ENCODE data around the gene PRKG1.
"Not testable (repeated sequence)": the region's sequence is repeated elsewhere in the genome, so short reads cannot be mapped to it uniquely, and the experiment has no call there.

The PRKG1 gene

DNA sequence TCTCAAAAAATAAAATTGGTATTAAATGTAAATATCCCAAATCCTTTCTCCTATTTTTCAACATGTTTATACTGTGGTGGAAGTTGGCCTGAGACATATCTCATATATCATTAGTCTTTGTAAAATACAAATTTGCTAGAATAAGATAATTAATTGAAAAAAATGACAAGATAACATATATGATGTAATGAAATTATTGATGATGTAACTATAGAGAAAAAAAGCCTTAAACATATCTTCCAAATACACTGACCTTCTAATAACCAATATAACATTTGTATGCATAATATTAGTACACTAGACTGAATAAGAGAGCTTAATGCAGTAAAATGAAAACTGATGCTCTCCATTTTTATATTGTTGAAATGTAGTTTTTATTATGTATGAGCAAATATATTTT is 104.3 kb downstream of the PRKG1 start:
- no peak for DNase-seq

DNA sequence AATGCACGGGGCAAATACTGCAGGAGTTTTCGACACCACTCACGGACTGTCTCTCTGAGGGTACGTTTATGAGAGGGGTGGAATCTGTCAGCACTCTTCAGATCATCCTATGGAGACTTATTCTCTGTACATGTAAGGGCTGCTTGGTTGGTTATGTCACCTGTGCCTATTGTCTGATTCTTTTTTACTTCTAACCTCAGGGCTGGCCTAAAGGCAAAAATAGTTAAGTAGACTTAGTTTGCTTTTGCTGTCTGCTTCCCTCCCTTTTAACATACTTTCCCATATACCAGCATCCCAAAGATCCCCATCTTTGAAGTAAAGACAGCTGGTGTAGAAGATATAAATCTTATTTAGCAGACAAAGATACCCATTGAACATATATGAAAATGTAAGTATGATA is 105.9 kb downstream of the PRKG1 start:
- no peak for DNase-seq

- DNase-seq: no peak
These were observed 109.5 kb downstream of the PRKG1 start for GRCh38 chr10:51183783-51184182.

- no peak for DNase-seq
These were observed 112.1 kb downstream of the PRKG1 start for GRCh38 chr10:51186361-51186760.

DNA sequence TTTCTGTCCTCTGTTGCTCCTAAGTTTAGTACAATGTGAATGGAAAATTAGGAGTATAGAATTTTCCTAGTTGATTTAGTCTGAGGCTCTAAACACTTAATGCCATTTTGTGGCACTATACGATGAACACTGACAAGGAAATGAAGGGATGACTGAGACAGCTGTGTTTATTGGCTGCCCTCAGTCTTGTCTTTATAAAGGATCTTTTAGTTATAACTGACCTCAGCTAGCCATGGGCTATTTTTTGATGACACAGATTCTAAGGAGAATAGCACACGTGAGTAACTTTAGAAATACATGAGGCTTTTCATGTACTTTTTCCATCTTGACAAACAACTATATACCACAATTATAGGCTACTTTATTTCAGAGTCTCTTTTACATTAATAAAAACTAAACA is 113.7 kb downstream of the PRKG1 start:
- DNase-seq: no peak

- no peak for DNase-seq
These were observed 114.6 kb downstream of the PRKG1 start for GRCh38 chr10:51188866-51189265.

- no peak for DNase-seq
These were observed 122.4 kb downstream of the PRKG1 start for GRCh38 chr10:51196508-51197175.

DNA sequence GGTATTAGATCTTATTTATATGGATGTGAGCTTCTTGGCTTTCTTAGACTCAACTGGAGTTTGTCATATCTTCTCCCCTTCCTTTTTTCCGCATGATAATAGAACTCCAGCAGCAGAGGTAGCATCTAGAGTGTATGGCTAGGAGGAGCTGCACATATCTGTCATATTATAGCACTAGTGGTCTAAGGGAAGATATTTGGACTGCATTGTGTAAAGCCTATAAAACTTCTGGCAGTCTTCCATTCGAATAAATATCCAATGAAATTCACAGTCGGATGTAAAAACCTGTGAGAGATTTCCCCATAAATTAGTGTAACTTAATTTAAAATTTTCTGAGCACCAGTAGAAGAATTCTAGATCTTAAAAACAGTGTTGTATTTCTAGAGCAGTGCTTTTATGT is 123.9 kb downstream of the PRKG1 start:
- DNase-seq: no peak

GRCh38 chr10:51201947-51202346 is 127.7 kb downstream of the PRKG1 start:
- DNase-seq: no peak

DNA sequence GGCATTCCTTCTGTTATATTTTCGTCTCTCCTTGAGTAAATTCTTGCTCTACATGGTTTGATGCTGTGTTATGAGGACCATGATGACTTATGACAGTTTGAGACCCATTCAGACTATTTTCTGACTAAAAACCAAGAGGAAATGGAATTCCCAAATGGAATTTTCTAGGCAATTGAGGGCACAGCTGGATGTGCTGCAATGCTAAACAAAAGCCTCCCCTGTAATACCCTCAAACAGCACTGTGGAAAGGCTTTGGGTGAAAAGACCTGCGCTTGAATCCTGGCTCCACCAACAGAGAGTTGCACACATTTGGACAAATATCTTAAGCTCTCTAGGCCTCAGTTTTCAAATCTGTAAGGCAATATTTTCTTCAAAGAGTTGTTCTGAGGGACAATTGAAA is 129.1 kb downstream of the PRKG1 start:
- no peak for DNase-seq

- DNase-seq: no peak
These were observed 129.8 kb downstream of the PRKG1 start for GRCh38 chr10:51204066-51204465.

GRCh38 chr10:51204701-51205100 is 130.4 kb downstream of the PRKG1 start:
- DNase-seq: no peak

DNA sequence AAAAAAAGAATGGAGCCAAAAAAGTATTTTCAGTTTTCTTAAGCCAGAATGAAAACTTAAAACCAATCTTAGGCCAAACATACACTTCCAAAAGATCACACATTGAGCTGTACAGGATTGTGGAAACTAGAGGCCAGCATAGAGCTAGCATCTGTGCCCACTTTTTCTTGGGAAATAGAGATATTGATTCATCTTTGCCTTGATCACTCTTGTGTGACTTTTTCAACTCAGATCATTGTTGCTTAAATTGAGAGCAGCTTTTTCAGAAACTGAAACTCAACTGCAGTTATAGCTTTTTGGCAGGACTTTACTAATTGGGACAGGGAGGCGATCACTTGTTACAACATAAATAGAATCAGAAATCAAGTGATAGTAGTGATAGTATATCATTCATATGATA is 132.2 kb downstream of the PRKG1 start:
- no peak for DNase-seq

GRCh38 chr10:51212937-51213336 is 138.7 kb downstream of the PRKG1 start:
- not testable (repeated sequence) for DNase-seq

DNA sequence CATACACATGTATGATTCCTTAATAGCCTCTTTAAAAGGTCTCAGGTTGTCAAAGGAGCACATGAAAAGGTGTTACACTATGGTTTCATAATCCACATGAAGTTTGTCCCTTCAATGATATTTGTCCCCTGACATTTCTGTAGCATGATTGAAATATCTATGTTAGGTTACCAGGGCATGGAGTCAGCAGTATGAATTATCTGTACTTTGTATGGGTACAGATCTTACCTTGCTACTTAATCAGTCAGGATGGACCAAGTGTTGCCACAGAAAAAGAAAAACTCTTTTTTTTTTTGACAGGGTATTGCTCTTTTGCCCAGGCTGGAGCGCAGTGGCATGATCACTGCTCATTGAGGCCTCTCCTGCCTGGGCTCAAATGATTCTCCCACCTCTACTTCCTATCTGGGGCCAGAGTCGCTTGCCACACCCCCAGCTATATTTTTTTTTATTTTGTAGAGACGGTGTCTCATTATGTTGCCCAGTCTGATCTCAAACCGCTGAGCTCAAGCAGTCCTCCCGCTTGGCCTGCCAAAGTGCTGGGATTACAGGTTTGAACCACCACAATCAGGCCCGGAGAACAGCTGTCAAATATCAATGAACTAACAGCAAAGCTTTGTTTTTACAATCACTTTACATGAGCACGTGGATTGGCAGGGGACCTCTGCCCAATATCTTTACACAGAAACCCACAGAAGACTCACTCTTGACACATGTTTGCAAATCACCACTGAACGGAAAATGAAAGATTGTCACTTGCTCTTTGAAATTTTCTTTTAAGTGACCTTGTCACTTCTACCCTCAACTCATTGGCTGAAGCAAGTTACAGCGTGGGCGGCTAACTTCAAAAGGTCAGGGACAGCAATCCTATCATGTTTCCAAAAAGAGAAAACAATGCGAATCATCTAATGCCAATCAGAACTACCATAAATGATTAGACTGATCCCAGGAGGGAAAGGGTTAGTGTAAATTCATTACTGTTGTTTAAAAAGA is 140.2 kb downstream of the PRKG1 start:
- no peak for DNase-seq

GRCh38 chr10:51215951-51216834 is 141.9 kb downstream of the PRKG1 start:
- no peak for DNase-seq

DNA sequence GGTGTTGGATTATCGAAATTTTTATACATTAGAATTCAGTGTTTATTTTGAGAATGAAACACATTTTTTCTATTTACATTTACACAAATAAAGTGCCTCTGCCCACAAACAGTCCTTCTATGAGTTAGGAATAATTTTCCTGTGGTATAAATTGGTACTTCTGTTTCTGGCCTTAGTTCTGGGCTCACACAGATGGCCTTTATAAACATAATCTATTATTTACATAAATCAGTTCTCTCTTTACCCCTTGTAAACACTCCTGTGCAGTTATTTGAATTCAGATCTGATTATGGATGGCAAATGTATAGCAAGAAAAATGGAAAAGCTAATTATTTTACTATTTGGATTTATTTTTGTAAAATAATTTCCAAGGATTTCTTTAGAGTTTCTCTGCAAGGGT is 143.2 kb downstream of the PRKG1 start:
- no peak for DNase-seq

DNA sequence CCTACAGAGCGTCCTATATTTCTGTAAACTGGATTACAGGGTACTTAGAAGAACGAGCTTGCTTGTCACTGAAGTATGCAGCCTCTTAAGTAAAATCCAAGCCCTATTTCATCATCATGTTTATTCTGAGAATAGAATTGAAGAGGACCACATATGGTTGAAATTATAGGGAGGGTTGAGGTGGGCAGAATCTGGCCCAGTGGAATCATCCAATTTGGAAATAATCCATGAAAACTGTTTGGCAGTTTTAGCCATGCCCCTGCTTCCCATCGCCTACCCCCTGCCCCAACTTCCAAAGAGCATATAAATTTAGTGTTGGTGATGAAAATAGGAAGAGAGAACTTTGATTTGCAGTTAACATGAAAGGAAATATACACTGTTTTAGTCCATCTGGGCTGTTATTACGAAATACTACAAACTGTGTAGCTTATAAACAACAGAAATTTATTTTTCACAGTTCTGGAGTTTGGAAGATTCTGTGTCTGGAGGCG is 150.4 kb downstream of the PRKG1 start:
- no peak for DNase-seq

GRCh38 chr10:51227897-51228713 is 153.8 kb downstream of the PRKG1 start:
- no peak for DNase-seq

- no peak for DNase-seq
These were observed 154.4 kb downstream of the PRKG1 start for GRCh38 chr10:51228714-51229100.

DNA sequence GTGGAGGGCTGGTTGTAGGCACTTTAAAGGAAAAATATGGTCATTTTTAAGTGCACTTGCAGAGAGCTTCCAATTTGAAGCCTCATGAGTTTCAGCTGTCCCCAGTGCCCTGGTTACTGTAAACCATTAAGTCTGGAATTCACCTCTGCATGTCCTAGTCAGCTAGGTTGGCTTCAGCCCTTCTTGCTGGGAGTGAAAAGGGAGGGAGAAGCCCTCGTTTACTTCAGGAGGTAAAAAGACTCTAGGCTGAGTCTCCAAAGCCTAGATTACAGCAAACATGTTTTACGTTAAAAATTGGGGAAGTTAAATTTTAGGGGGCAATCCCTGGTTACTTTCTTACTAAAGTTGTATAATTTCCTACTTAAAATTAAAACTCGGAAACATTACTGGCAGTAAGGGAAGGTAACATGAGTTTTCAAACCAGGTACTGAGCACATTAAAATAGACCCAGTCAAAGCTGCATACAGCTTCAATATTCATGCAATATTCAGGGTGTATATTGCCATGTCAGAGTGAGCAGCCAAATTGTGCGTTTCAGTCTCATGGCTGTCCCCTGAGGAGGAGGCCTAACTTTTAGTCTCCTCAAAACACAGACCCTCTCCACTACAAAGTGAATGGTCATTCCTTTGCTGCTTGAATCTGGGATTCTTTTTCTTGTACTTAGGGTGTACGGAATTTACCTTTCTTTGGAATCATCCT is 156.7 kb downstream of the PRKG1 start:
- DNase-seq: no peak
